Osteocyte (in vitro differentiated cells): Measurements from ENCODE around the gene AKT2. TPM values are rescaled to one million over a fixed set of nuclear protein-coding genes. Genes with fewer than 3 reads are reported as not detected.

Experiments used
- DNase-seq: peaks from one replicate; pipeline ENCODE4 v3.0.0; 2021; ENCODE audit warnings: mixed read lengths; ENCODE audit not compliant: unreplicated experiment; ENCODE audit errors: extremely low spot score
- H3K27ac Mint-ChIP-seq: one replicate; pipeline ENCODE4 v1.8.0; 2021; ENCODE audit warnings: mild to moderate bottlenecking, mixed read lengths; ENCODE audit not compliant: unreplicated experiment
- H3K27me3 Mint-ChIP-seq: one replicate; pipeline ENCODE4 v1.8.0; 2021; ENCODE audit warnings: mixed read lengths; ENCODE audit not compliant: unreplicated experiment
- H3K36me3 Mint-ChIP-seq: one replicate; pipeline ENCODE4 v1.8.0; 2021; ENCODE audit warnings: mixed read lengths; ENCODE audit not compliant: unreplicated experiment
- H3K4me1 Mint-ChIP-seq: one replicate; pipeline ENCODE4 v1.8.0; 2021; ENCODE audit warnings: mixed read lengths; ENCODE audit not compliant: unreplicated experiment
- H3K4me3 Mint-ChIP-seq: one replicate; pipeline ENCODE4 v1.8.0; 2021; ENCODE audit warnings: mild to moderate bottlenecking, moderate library complexity, mixed read lengths; ENCODE audit not compliant: unreplicated experiment
- H3K9me3 Mint-ChIP-seq: one replicate; pipeline ENCODE4 v1.8.0; 2021; ENCODE audit warnings: mixed read lengths; ENCODE audit not compliant: unreplicated experiment
- CTCF ChIP-seq: fragments of 200-600 bp; sonication (generic); IDR thresholded peaks from 2 replicates; pipeline ENCODE4 v1.5.0; 2021; ENCODE audit warnings: antibody characterized with exemption, mild to moderate bottlenecking, moderate library complexity
- total RNA-seq: library from RNA; stranded (reverse); gene quantifications from 2 replicates; pipeline ENCODE4 v1.2.1, GENCODE V29; 2021

The AKT2 gene
- total RNA-seq, 1 donor from 2014 or later: 152 TPM

- H3K4me1 Mint-ChIP-seq: peaks cover 47% of the 10 kb centered on the region
- no peak for TF ChIP-seq CTCF
Observed at GRCh38 chr19:40249201-40249600, 35.9 kb downstream of the AKT2 start.

GRCh38 chr19:40247735-40248262 is 37.3 kb downstream of the AKT2 start:
- DNase-seq: no peak
- peaks cover 35% of the 10 kb centered on the region for H3K4me1 Mint-ChIP-seq
- no peak for TF ChIP-seq CTCF
- H3K9me3 Mint-ChIP-seq: no peaks in the 10 kb centered on the region
- no peaks in the 10 kb centered on the region for H3K27me3 Mint-ChIP-seq
- no peak overlapping the region for H3K27ac Mint-ChIP-seq
- no peak overlapping the region for H3K4me3 Mint-ChIP-seq
- H3K36me3 Mint-ChIP-seq: peaks cover 20% of the 10 kb centered on the region

More at GRCh38 chr19:40249201-40249600, 35.9 kb downstream of the AKT2 start:
- DNase-seq: no peak
- H3K27ac Mint-ChIP-seq: no peak overlapping the region
- H3K9me3 Mint-ChIP-seq: no peaks in the 10 kb centered on the region
- peaks cover 26% of the 10 kb centered on the region for H3K36me3 Mint-ChIP-seq
- no peak overlapping the region for H3K4me3 Mint-ChIP-seq
- H3K27me3 Mint-ChIP-seq: no peaks in the 10 kb centered on the region

GRCh38 chr19:40247178-40247577 is 38.0 kb downstream of the AKT2 start:
- Mint-ChIP-seq H3K27ac (no peak overlapping the region), H3K4me3 (no peak overlapping the region), H3K36me3 (peaks cover 15% of the 10 kb centered on the region), H3K4me1 (peaks cover 29% of the 10 kb centered on the region), H3K9me3 (no peaks in the 10 kb centered on the region), H3K27me3 (no peaks in the 10 kb centered on the region)
- TF ChIP-seq CTCF: no peak
- DNase-seq: no peak

GRCh38 chr19:40246292-40247073 is 38.7 kb downstream of the AKT2 start:
- no peaks in the 10 kb centered on the region for H3K27me3 Mint-ChIP-seq
- peaks cover 28% of the 10 kb centered on the region for H3K4me1 Mint-ChIP-seq
- TF ChIP-seq CTCF: no peak
- H3K27ac Mint-ChIP-seq: peak overlapping the region; percentile 15
- peaks cover 16% of the 10 kb centered on the region for H3K36me3 Mint-ChIP-seq
- no peak for DNase-seq
- H3K4me3 Mint-ChIP-seq: no peak overlapping the region
- no peaks in the 10 kb centered on the region for H3K9me3 Mint-ChIP-seq

DNA sequence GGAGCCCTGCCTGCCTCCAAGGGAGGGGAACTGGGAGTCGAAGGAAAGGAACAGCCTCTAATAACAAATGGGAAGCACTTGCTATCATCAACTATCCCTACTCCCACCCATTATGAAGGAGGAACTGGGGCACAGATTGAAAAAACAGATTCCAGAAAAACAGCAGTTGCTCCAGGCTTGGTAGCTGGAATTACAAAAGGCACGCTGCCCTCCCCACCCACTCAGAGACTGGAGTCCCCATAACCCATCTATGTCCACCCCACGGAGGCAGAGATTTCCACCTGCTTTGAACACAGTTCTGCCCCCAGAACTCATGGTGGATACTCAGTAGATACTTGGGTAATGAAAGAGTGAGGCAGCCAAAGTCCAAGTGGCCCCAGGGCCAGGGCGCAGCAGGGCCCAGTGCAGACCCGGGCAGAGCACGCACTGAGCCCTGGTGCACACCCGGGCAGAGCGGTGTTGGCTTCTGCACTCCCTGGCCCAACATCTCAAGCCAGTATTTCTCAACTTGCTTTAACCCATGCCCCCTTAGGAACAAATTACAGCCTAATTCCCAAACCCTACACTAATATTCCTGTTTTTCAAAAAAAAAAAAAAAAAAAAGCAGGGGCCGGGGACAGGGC is 39.5 kb downstream of the AKT2 start:
- DNase-seq: no peak
- Mint-ChIP-seq H3K27ac (no peak overlapping the region), H3K4me3 (no peak overlapping the region), H3K9me3 (no peaks in the 10 kb centered on the region), H3K4me1 (peaks cover 28% of the 10 kb centered on the region), H3K27me3 (no peaks in the 10 kb centered on the region), H3K36me3 (peaks cover 18% of the 10 kb centered on the region)
- no peak for TF ChIP-seq CTCF
